Measurements from ENCODE around the gene ASCC1.
A peak's percentile ranks its signal among the peaks of the same experiment; 100 is the strongest.

Gene ASCC1

DNA sequence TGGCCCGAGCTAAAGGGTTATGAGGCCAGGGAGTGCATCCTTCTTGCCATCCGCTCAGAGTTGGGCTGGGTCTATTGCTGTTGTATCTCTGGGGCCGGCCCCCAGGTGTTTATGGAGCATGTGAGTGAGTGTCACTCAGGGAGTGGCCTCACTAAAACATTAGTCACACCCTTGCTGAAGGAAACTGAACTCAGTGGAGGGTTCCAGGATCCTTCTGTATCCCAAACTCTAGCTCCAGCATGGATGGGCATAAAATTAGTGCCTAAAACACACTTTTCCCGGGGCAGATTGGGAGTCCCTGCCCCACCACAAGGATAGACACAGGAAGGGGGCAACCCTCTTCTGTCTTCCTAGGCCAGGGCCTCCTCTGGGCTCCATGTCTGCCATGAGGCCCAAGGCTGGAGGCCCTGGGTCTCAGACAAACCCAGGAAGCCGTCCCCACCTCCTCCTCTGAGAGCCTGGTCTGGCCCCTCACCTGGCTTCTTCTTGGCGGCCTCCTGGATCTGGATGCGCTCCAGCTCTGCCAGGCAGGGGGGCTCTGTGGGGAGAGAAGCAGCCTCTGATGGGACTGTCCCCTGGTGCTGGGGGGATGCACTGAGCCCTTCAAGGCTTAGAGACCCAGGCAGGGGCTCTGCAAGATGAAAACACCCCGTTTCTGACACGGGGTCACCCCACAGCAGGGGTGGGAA lies 152.2 kb downstream of the ASCC1 start:
- no peak overlapping the region for H3K9ac ChIP-seq (ENCODE audit: low read length)
- H3K18ac ChIP-seq (ENCODE audit: low read length): no peak overlapping the region
- H3K56ac ChIP-seq (ENCODE audit: low read length): no peak overlapping the region
- H2BK15ac ChIP-seq (replicated peaks; ENCODE audit: low read depth): no peak overlapping the region
- DNase-seq: no peak
- H3K27ac ChIP-seq (ENCODE audit: low read depth, low read length): no peak overlapping the region
- no peak overlapping the region for H3K4me3 ChIP-seq (ENCODE audit: low read length)
- no peaks in the 10 kb centered on the region for H3K4me1 ChIP-seq (ENCODE audit: control insufficient read depth, low read depth, low read length)
- H4K5ac ChIP-seq (ENCODE audit: low read length): no peak overlapping the region
- no peak overlapping the region for H3K23ac ChIP-seq (ENCODE audit: low read length)
- WGBS (ENCODE audit: extremely low coverage, insufficient coverage, low lambda C conversion rate): no CpG with 5 or more reads among the region's 9 CpGs
- no peak overlapping the region for H3K4me2 ChIP-seq (ENCODE audit: low read length)
- no peaks in the 10 kb centered on the region for H3K79me2 ChIP-seq (ENCODE audit: control insufficient read depth, insufficient read depth, low read length)
- no peaks in the 10 kb centered on the region for H3K79me1 ChIP-seq (ENCODE audit: low read length)
- H2BK120ac ChIP-seq (ENCODE audit: low read depth, low read length): no peak overlapping the region
- no peak overlapping the region for H3K4ac ChIP-seq (ENCODE audit: low read depth, low read length)
- no peak overlapping the region for H2BK5ac ChIP-seq (ENCODE audit: low read length)
- H4K8ac ChIP-seq (ENCODE audit: low read depth, low read length): no peak overlapping the region
- H2AK5ac ChIP-seq (ENCODE audit: low read length): no peak overlapping the region
- no peaks in the 10 kb centered on the region for H3K27me3 ChIP-seq (ENCODE audit: insufficient read depth, low read length, poor library complexity)
- no peaks in the 10 kb centered on the region for H3K36me3 ChIP-seq (ENCODE audit: control insufficient read depth, insufficient read depth, low read length)

GRCh38 chr10:72062832-72063702 lies 153.0 kb downstream of the ASCC1 start:
- H3K79me1 ChIP-seq (ENCODE audit: low read length): no peaks in the 10 kb centered on the region
- no peaks in the 10 kb centered on the region for H3K36me3 ChIP-seq (ENCODE audit: control insufficient read depth, insufficient read depth, low read length)
- no CpG with 5 or more reads among the region's 29 CpGs for WGBS (ENCODE audit: extremely low coverage, insufficient coverage, low lambda C conversion rate)

GRCh38 chr10:72062382-72062781 lies 153.7 kb downstream of the ASCC1 start:
- no peak overlapping the region for H2BK5ac ChIP-seq (ENCODE audit: low read length)
- H3K36me3 ChIP-seq (ENCODE audit: control insufficient read depth, insufficient read depth, low read length): no peaks in the 10 kb centered on the region
- H4K8ac ChIP-seq (ENCODE audit: low read depth, low read length): no peak overlapping the region
- no CpG with 5 or more reads among the region's 10 CpGs for WGBS (ENCODE audit: extremely low coverage, insufficient coverage, low lambda C conversion rate)
- H3K4me2 ChIP-seq (ENCODE audit: low read length): no peak overlapping the region
- H2BK15ac ChIP-seq (replicated peaks; ENCODE audit: low read depth): no peak overlapping the region
- no peak overlapping the region for H3K4me3 ChIP-seq (ENCODE audit: low read length)
- H3K18ac ChIP-seq (ENCODE audit: low read length): no peak overlapping the region
- no peak overlapping the region for H3K56ac ChIP-seq (ENCODE audit: low read length)
- no peaks in the 10 kb centered on the region for H3K79me2 ChIP-seq (ENCODE audit: control insufficient read depth, insufficient read depth, low read length)
- no peak overlapping the region for H3K9ac ChIP-seq (ENCODE audit: low read length)
- no peak overlapping the region for H3K4ac ChIP-seq (ENCODE audit: low read depth, low read length)
- no peak overlapping the region for H2AK5ac ChIP-seq (ENCODE audit: low read length)
- H3K23ac ChIP-seq (ENCODE audit: low read length): no peak overlapping the region
- no peak overlapping the region for H2BK120ac ChIP-seq (ENCODE audit: low read depth, low read length)
- DNase-seq: no peak
- no peaks in the 10 kb centered on the region for H3K4me1 ChIP-seq (ENCODE audit: control insufficient read depth, low read depth, low read length)
- H3K27ac ChIP-seq (ENCODE audit: low read depth, low read length): no peak overlapping the region
- H4K5ac ChIP-seq (ENCODE audit: low read length): no peak overlapping the region
- H3K27me3 ChIP-seq (ENCODE audit: insufficient read depth, low read length, poor library complexity): no peaks in the 10 kb centered on the region
- H3K79me1 ChIP-seq (ENCODE audit: low read length): no peaks in the 10 kb centered on the region

More at GRCh38 chr10:72062832-72063702, 153.0 kb downstream of the ASCC1 start:
- H3K23ac ChIP-seq (ENCODE audit: low read length): peak overlapping the region; percentile 24
- H4K8ac ChIP-seq (ENCODE audit: low read depth, low read length): no peak overlapping the region
- H2BK15ac ChIP-seq (replicated peaks; ENCODE audit: low read depth): no peak overlapping the region
- peak overlapping the region; percentile 11 for H3K56ac ChIP-seq (ENCODE audit: low read length)
- H3K79me2 ChIP-seq (ENCODE audit: control insufficient read depth, insufficient read depth, low read length): no peaks in the 10 kb centered on the region
- no peak overlapping the region for H4K5ac ChIP-seq (ENCODE audit: low read length)
- H3K4me2 ChIP-seq (ENCODE audit: low read length): no peak overlapping the region
- no peak overlapping the region for H3K18ac ChIP-seq (ENCODE audit: low read length)
- H3K9ac ChIP-seq (ENCODE audit: low read length): no peak overlapping the region
- H3K4ac ChIP-seq (ENCODE audit: low read depth, low read length): no peak overlapping the region
- H3K27me3 ChIP-seq (ENCODE audit: insufficient read depth, low read length, poor library complexity): no peaks in the 10 kb centered on the region
- no peak overlapping the region for H3K4me3 ChIP-seq (ENCODE audit: low read length)
- no peak for DNase-seq
- H3K4me1 ChIP-seq (ENCODE audit: control insufficient read depth, low read depth, low read length): no peaks in the 10 kb centered on the region
- H2BK120ac ChIP-seq (ENCODE audit: low read depth, low read length): no peak overlapping the region
- no peak overlapping the region for H3K27ac ChIP-seq (ENCODE audit: low read depth, low read length)
- no peak overlapping the region for H2AK5ac ChIP-seq (ENCODE audit: low read length)
- H2BK5ac ChIP-seq (ENCODE audit: low read length): no peak overlapping the region

DNA sequence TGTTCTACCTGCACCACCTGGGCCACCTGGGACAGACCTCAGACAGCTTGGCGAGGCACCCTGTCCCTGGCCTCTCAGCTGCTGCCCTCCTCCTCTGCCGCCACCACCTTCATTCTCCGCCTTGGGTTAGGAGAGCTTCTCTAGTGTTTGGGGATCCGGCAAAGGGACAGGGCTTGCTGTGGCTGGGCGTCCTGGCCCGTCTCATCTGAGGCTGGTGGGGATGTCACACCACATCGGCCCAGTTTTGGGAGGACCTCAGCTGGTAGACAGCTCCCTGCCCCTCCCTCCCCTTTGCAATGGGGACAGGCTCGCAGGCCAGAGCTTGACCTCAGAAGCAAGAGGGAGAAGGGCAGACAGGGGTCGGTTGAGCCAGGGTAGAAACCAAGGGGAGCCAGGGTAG lies 154.1 kb downstream of the ASCC1 start:
- Histone ChIP-seq H3K4ac (ENCODE audit: low read depth, low read length) (no peak overlapping the region), H3K56ac (ENCODE audit: low read length) (no peak overlapping the region), H3K27ac (ENCODE audit: low read depth, low read length) (no peak overlapping the region), H3K9ac (ENCODE audit: low read length) (no peak overlapping the region), H2BK5ac (ENCODE audit: low read length) (no peak overlapping the region), H3K18ac (ENCODE audit: low read length) (no peak overlapping the region), H3K4me3 (ENCODE audit: low read length) (no peak overlapping the region), H4K8ac (ENCODE audit: low read depth, low read length) (no peak overlapping the region), H2AK5ac (ENCODE audit: low read length) (no peak overlapping the region), H3K4me2 (ENCODE audit: low read length) (no peak overlapping the region), H4K5ac (ENCODE audit: low read length) (no peak overlapping the region), H3K27me3 (ENCODE audit: insufficient read depth, low read length, poor library complexity) (no peaks in the 10 kb centered on the region), H2BK15ac (replicated peaks; ENCODE audit: low read depth) (no peak overlapping the region), H3K79me1 (ENCODE audit: low read length) (no peaks in the 10 kb centered on the region), H2BK120ac (ENCODE audit: low read depth, low read length) (no peak overlapping the region), H3K79me2 (ENCODE audit: control insufficient read depth, insufficient read depth, low read length) (no peaks in the 10 kb centered on the region), H3K23ac (ENCODE audit: low read length) (no peak overlapping the region), H3K36me3 (ENCODE audit: control insufficient read depth, insufficient read depth, low read length) (no peaks in the 10 kb centered on the region), H3K4me1 (ENCODE audit: control insufficient read depth, low read depth, low read length) (no peaks in the 10 kb centered on the region)
- no peak for DNase-seq
- WGBS (ENCODE audit: extremely low coverage, insufficient coverage, low lambda C conversion rate): no CpG with 5 or more reads among the region's 9 CpGs

DNA sequence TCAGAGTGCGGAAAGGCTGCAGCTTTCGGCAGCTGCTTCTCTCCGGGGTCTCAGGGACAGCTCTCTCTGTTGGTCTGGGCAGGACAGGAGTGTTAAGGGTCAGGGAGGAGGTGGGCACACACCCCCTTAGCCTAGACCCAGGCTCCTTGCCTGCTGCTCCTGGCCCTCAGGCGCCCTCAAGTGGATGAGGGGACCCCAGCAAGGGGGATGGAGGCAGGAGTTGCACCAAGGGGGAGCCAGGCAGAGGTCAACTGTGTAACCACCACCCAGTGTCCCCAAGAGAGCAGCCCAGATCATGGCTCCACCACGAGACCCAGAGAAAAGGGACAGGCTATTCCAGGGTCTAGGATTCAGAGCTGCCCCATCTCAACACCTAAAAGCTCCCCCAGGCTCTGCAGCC lies 154.6 kb downstream of the ASCC1 start:
- H4K8ac ChIP-seq (ENCODE audit: low read depth, low read length): no peak overlapping the region
- H3K4me2 ChIP-seq (ENCODE audit: low read length): no peak overlapping the region
- no peaks in the 10 kb centered on the region for H3K36me3 ChIP-seq (ENCODE audit: control insufficient read depth, insufficient read depth, low read length)
- no peak overlapping the region for H2AK5ac ChIP-seq (ENCODE audit: low read length)
- DNase-seq: peak; percentile 33
- H3K4me3 ChIP-seq (ENCODE audit: low read length): no peak overlapping the region
- no peaks in the 10 kb centered on the region for H3K79me1 ChIP-seq (ENCODE audit: low read length)
- WGBS (ENCODE audit: extremely low coverage, insufficient coverage, low lambda C conversion rate): no CpG with 5 or more reads among the region's 5 CpGs
- no peaks in the 10 kb centered on the region for H3K27me3 ChIP-seq (ENCODE audit: insufficient read depth, low read length, poor library complexity)
- H3K9ac ChIP-seq (ENCODE audit: low read length): no peak overlapping the region
- H2BK120ac ChIP-seq (ENCODE audit: low read depth, low read length): no peak overlapping the region
- H2BK5ac ChIP-seq (ENCODE audit: low read length): no peak overlapping the region
- peak overlapping the region; percentile 34 for H3K56ac ChIP-seq (ENCODE audit: low read length)
- H3K23ac ChIP-seq (ENCODE audit: low read length): no peak overlapping the region
- H2BK15ac ChIP-seq (replicated peaks; ENCODE audit: low read depth): no peak overlapping the region
- no peak overlapping the region for H3K4ac ChIP-seq (ENCODE audit: low read depth, low read length)
- no peaks in the 10 kb centered on the region for H3K4me1 ChIP-seq (ENCODE audit: control insufficient read depth, low read depth, low read length)
- no peaks in the 10 kb centered on the region for H3K79me2 ChIP-seq (ENCODE audit: control insufficient read depth, insufficient read depth, low read length)
- no peak overlapping the region for H4K5ac ChIP-seq (ENCODE audit: low read length)
- H3K27ac ChIP-seq (ENCODE audit: low read depth, low read length): no peak overlapping the region
- H3K18ac ChIP-seq (ENCODE audit: low read length): no peak overlapping the region
